Measurements from ENCODE around the gene TNS3. TPM values are rescaled to one million over a fixed set of nuclear protein-coding genes. Genes with fewer than 3 reads are reported as not detected.

The TNS3 gene
- total RNA-seq, 1 donor from 2014 or later = 452 TPM

GRCh38 chr7:47295606-47296005 is 286.3 kb downstream of the TNS3 start:
- no peak for TF ChIP-seq CTCF (IDR thresholded peaks at IDR 0.05; ENCODE audit: unreplicated experiment)
- H3K27me3 Mint-ChIP-seq (ENCODE audit: low read depth) = no peaks in the 10 kb centered on the region
- H3K4me3 Mint-ChIP-seq = no peak overlapping the region
- H3K36me3 Mint-ChIP-seq = peaks cover 73% of the 10 kb centered on the region
- H3K27ac Mint-ChIP-seq = no peak overlapping the region
- H3K4me1 Mint-ChIP-seq = peaks cover 47% of the 10 kb centered on the region
- no peaks in the 10 kb centered on the region for H3K9me3 Mint-ChIP-seq
- DNase-seq (ENCODE audit: low spot score in 2 of 2, unreplicated experiment in 2 of 2) = no peak

- Mint-ChIP-seq H3K27ac (peak overlapping the region; percentile 47), H3K36me3 (peaks cover 74% of the 10 kb centered on the region), H3K4me1 (peaks cover 41% of the 10 kb centered on the region), H3K9me3 (no peaks in the 10 kb centered on the region), H3K4me3 (no peak overlapping the region), H3K27me3 (ENCODE audit: low read depth) (no peaks in the 10 kb centered on the region)
- TF ChIP-seq CTCF (IDR thresholded peaks at IDR 0.05; ENCODE audit: unreplicated experiment) = no peak
- DNase-seq (ENCODE audit: low spot score in 2 of 2, unreplicated experiment in 2 of 2) = no peak
These were observed 287.2 kb downstream of the TNS3 start for GRCh38 chr7:47294556-47295222.

- Mint-ChIP-seq H3K36me3 (peaks cover 74% of the 10 kb centered on the region), H3K27ac (peak overlapping the region; percentile 79), H3K4me3 (no peak overlapping the region), H3K9me3 (no peaks in the 10 kb centered on the region), H3K27me3 (ENCODE audit: low read depth) (no peaks in the 10 kb centered on the region), H3K4me1 (peaks cover 38% of the 10 kb centered on the region)
- TF ChIP-seq CTCF (IDR thresholded peaks at IDR 0.05; ENCODE audit: unreplicated experiment) = no peak
- no peak for DNase-seq (ENCODE audit: low spot score in 2 of 2, unreplicated experiment in 2 of 2)
These were observed 287.9 kb downstream of the TNS3 start for GRCh38 chr7:47293884-47294555.

- TF ChIP-seq CTCF (IDR thresholded peaks at IDR 0.05; ENCODE audit: unreplicated experiment) = no peak
- Mint-ChIP-seq H3K4me3 (no peak overlapping the region), H3K9me3 (no peaks in the 10 kb centered on the region), H3K27me3 (ENCODE audit: low read depth) (no peaks in the 10 kb centered on the region), H3K4me1 (peaks cover 29% of the 10 kb centered on the region), H3K36me3 (peaks cover 76% of the 10 kb centered on the region), H3K27ac (peak overlapping the region; percentile 51)
- no peak for DNase-seq (ENCODE audit: low spot score in 2 of 2, unreplicated experiment in 2 of 2)
These were observed 289.0 kb downstream of the TNS3 start for GRCh38 chr7:47292832-47293309.

- peaks cover 83% of the 10 kb centered on the region for H3K36me3 Mint-ChIP-seq
- no peak for DNase-seq (ENCODE audit: low spot score in 2 of 2, unreplicated experiment in 2 of 2)
- H3K27me3 Mint-ChIP-seq (ENCODE audit: low read depth) = no peaks in the 10 kb centered on the region
- no peaks in the 10 kb centered on the region for H3K9me3 Mint-ChIP-seq
- H3K4me1 Mint-ChIP-seq = peaks cover 28% of the 10 kb centered on the region
- no peak overlapping the region for H3K4me3 Mint-ChIP-seq
- no peak for TF ChIP-seq CTCF (IDR thresholded peaks at IDR 0.05; ENCODE audit: unreplicated experiment)
- H3K27ac Mint-ChIP-seq = peak overlapping the region; percentile 43
These were observed 290.3 kb downstream of the TNS3 start for GRCh38 chr7:47291461-47292081.

Measured in mesothelial cell of epicardium (in vitro differentiated cells).